Lower leg skin (tissue), 4 donors: ENCODE data around the gene KNOP1. TPM values are rescaled to one million over a fixed set of nuclear protein-coding genes. Genes with fewer than 3 reads are reported as not detected.

Source experiments
- DNase-seq, 2 donors: peaks; one replicate each; pipeline ENCODE4 v3.0.0-alpha.2; 2019; ENCODE audit warnings: low spot score in 2 of 2
- H3K4me3 ChIP-seq: fragments of 200-600 bp; sonication (generic); 2 replicates; pipeline ENCODE4 v1.5.1; 2017; ENCODE audit warnings: mild to moderate bottlenecking, low read depth; ENCODE audit not compliant: poor library complexity, severe bottlenecking
- POLR2A ChIP-seq, 2 donors: fragments of 450-650 bp; IDR thresholded peaks; one replicate each; pipeline ENCODE4 v1.6.1; 2016 to 2017; ENCODE audit warnings: antibody characterized with exemption in 2 of 2, mild to moderate bottlenecking in 1 of 2, moderate library complexity in 1 of 2
- WGBS, 2 donors: methylation state at CpG; one replicate each; pipeline ENCODE4 v1.1.5; 2018; 5-methylcytosine and 5-hydroxymethylcytosine counted together
- intact Hi-C: fragments of 100-400 bp; cut with DNase I; formaldehyde crosslinking; loops from one replicate; pipeline ENCODE4 v1.15.0; 2023; ENCODE audit warnings: low total_unique reads
- total RNA-seq, 4 donors: library from RNA; depleted of rRNA; stranded (reverse); fragments of >200 nt; gene quantifications; one replicate each; pipeline ENCODE4 v1.1.0, GENCODE V29; 2016
- TF ChIP-seq, protein P1 (sequence below), 3 donors: fragments of 450-650 bp; IDR thresholded peaks; one replicate each; pipeline ENCODE4 v1.5.1; 2016; ENCODE audit warnings: antibody characterized with exemption in 3 of 3, mild to moderate bottlenecking in 3 of 3, moderate library complexity in 2 of 3

Gene KNOP1
- total RNA-seq, 4 donors from 2014 or later = 12.1 to 22.7 (median 15.0) TPM

DNA sequence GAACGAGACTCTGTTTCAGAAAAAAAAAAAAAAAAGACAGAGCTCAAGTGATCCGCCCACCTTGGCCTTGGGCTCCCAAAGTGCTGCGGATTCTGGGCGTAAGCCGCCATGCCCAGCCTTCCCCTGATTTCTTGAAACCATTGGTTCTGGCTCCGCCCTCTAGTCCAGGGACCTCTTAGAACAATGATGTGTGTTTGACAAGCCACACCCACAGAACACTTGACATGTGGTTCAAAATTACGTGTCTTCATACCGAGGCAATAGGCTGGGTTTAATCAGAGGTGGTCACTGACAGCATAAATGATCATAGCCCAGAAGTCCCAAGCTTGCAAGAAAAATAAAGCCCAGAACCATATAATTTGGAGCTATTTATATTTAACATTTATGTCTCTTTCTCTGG is 23.0 kb downstream of the KNOP1 start:
- DNase-seq = no peak
- H3K4me3 ChIP-seq = no peak overlapping the region
- intact Hi-C loops = no loop called here
- 87 to 89% methylated on average over 8 of the region's 8 CpGs for WGBS, 2 donors
- TF ChIP-seq, protein P1, sequence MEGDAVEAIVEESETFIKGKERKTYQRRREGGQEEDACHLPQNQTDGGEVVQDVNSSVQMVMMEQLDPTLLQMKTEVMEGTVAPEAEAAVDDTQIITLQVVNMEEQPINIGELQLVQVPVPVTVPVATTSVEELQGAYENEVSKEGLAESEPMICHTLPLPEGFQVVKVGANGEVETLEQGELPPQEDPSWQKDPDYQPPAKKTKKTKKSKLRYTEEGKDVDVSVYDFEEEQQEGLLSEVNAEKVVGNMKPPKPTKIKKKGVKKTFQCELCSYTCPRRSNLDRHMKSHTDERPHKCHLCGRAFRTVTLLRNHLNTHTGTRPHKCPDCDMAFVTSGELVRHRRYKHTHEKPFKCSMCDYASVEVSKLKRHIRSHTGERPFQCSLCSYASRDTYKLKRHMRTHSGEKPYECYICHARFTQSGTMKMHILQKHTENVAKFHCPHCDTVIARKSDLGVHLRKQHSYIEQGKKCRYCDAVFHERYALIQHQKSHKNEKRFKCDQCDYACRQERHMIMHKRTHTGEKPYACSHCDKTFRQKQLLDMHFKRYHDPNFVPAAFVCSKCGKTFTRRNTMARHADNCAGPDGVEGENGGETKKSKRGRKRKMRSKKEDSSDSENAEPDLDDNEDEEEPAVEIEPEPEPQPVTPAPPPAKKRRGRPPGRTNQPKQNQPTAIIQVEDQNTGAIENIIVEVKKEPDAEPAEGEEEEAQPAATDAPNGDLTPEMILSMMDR (IDR thresholded peaks at IDR 0.05) = no peak
- TF ChIP-seq POLR2A (IDR thresholded peaks at IDR 0.05) = no peak

DNA sequence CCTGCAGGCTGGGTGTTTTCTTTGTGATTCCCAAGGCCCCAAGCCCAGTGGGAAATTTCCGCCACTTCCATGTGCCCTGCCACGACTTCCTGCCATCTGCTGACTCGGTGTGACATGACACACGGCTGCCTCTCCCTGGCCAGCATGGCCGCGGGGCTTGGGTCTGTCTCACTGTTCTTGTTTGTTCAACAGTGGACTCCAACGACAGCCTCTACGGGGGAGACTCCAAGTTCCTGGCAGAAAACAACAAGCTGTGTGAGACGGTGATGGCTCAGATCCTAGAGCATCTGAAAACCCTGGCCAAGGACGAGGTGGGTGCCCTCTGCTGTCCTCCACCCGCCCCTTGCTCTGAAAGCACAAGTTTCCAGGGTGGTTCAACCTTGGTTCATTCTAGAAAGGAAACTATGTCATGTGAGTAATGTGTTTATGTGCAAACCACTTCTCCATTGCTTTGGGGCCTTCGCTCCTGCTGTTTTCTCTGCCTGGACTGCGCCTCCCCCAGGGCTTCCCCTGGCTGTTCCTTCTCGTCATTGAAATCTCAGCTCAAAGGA is 26.8 kb downstream of the KNOP1 start:
- WGBS, 2 donors = 67 to 71% methylated on average over 14 of the region's 14 CpGs
- H3K4me3 ChIP-seq = no peak overlapping the region
- TF ChIP-seq, protein P1 (IDR thresholded peaks at IDR 0.05) = no peak
- TF ChIP-seq POLR2A (IDR thresholded peaks at IDR 0.05) = no peak
- DNase-seq = peak in 1 of 2 donors; percentile 35
- intact Hi-C loops = no loop called here

DNA sequence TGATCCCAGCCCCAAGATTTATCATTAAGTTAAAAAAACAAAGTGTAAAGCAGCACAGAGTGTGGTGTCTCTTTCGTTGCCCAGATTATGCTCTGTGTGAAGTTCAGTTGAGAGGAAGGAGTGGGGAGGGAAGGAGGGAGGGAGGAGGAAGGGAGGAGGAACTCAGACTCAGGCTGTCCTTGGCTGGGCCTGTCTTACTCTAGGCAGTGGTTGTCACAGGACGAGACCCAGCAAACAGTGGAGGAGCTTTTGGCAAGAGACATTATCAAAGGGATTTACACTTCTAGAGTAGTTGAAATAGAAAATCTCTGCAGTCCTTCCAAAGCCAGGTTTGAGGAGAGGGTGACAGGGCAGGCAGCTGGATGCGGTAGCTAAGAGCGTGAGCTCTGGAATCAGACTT is 27.8 kb downstream of the KNOP1 start:
- 57 to 59% methylated on average over 4 of the region's 4 CpGs for WGBS, 2 donors
- H3K4me3 ChIP-seq = no peak overlapping the region
- DNase-seq = no peak
- intact Hi-C loops = no loop called here
- TF ChIP-seq, protein P1 (IDR thresholded peaks at IDR 0.05) = no peak
- no peak for TF ChIP-seq POLR2A (IDR thresholded peaks at IDR 0.05)

DNA sequence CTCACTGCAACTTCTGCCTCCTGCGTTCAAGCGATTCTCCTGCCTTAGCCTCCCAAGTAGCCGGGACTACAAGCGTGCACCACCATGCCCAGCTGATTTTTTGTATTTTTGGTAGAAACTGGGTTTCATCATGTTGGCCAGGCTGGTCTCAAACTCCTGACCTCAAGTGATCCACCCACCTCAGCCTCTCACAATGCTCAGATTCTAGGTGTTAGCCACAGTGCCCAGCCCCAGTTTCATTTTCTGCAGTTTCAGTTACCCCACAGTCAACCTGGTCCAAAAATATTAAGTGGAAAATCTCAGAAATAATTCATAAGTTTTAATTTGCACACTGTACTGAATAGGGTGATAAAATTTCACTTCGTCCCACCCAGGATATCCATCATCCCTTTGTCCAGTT is 28.7 kb downstream of the KNOP1 start:
- DNase-seq = no peak
- intact Hi-C loops = no loop called here
- TF ChIP-seq, protein P1 (IDR thresholded peaks at IDR 0.05) = no peak
- no peak for TF ChIP-seq POLR2A (IDR thresholded peaks at IDR 0.05)
- no peak overlapping the region for H3K4me3 ChIP-seq
- WGBS, 2 donors = 96 to 98% methylated on average over 5 of the region's 5 CpGs

DNA sequence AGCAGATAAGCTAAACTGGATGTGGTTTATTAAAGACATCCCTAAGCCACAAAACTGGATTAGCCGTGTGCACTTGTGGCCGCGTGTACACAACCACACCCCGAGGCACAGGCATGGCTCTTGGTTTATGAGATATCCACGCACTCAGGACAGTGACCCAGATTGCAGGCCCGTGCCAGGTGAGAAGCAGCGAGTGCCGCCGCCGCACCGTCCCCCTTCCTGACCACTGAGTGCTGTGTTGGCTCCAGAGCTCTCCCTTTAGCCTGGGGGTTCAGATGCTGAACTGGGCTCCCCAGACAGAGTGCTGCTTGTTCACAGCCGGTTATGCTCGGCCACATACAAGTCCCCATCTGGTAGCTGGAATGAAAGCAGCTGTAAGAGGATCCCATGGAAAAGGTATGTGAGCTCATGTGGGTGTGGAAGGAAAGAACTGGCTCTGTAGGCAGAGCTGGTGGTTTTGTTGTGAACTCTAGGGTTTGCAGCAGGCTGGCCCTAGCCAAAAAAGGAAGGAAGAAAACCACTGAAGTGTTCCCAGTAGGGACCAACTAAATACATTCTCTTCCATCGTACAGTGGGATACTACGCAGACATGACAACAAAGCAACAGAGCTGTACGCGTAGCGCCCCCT is 29.5 kb downstream of the KNOP1 start:
- 67 to 72% methylated on average over 17 to 18 of the region's 18 CpGs for WGBS, 2 donors
- no peak overlapping the region for H3K4me3 ChIP-seq
- TF ChIP-seq, protein P1 (IDR thresholded peaks at IDR 0.05) = no peak
- TF ChIP-seq POLR2A (IDR thresholded peaks at IDR 0.05) = no peak
- intact Hi-C loops = no loop called here
- no peak for DNase-seq

DNA sequence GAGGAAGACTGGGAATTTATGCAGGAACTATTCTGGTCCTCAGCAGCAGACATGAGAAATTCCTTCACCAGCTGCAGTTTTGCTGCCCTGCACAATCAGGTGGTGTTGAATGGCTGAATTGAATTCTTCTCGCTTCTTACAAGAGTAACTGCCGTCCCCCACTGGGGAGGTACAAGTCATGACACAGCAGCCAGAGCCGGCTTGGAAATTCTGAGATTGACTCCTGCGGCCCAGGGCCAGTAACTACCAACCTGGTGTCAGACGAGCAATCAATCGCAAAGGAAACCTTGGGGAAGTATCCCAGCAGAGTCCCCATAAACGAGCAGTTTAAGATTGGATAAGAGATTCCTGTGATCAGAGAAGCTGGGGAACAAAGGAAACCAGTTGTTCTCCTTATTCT is 30.7 kb downstream of the KNOP1 start:
- WGBS, 2 donors = 84 to 91% methylated on average over 7 of the region's 7 CpGs
- intact Hi-C loops = no loop called here
- no peak overlapping the region for H3K4me3 ChIP-seq
- TF ChIP-seq, protein P1 (IDR thresholded peaks at IDR 0.05) = no peak
- no peak for TF ChIP-seq POLR2A (IDR thresholded peaks at IDR 0.05)
- DNase-seq = no peak
